ENCODE data around the gene SLC50A1.

Gene SLC50A1

GRCh38 chr1:155172732-155173477 lies 37.3 kb downstream of the SLC50A1 start, which contains the start of gene KRTCAP2:
Gene KRTCAP2, minus strand, starts transcription at chr1:155173304. Its CDS starts 80 bp downstream, at chr1:155173224.
- DNase-seq: no peak

GRCh38 chr1:155173478-155174323 lies 38.0 kb downstream of the SLC50A1 start, which contains the start of gene TRIM46:
Gene TRIM46, plus strand, starts transcription at chr1:155173849. Its CDS starts 118 bp downstream, at chr1:155173967.
- DNase-seq: no peak

- DNase-seq: no peak
Observed at GRCh38 chr1:155174324-155175280, 39.0 kb downstream of the SLC50A1 start.

GRCh38 chr1:155175281-155175926 lies 39.8 kb downstream of the SLC50A1 start:
- DNase-seq: no peak

GRCh38 chr1:155175927-155176371 lies 40.3 kb downstream of the SLC50A1 start:
- DNase-seq: no peak

GRCh38 chr1:155176544-155177071 lies 41.0 kb downstream of the SLC50A1 start:
- no peak for DNase-seq

GRCh38 chr1:155177192-155177917 lies 41.7 kb downstream of the SLC50A1 start:
- DNase-seq: no peak

- DNase-seq: no peak
Observed at GRCh38 chr1:155177918-155178281, 42.2 kb downstream of the SLC50A1 start.

- DNase-seq: no peak
Observed at GRCh38 chr1:155178441-155179111, 42.9 kb downstream of the SLC50A1 start.

- no peak for DNase-seq
Observed at GRCh38 chr1:155179112-155180031, 43.7 kb downstream of the SLC50A1 start.

- DNase-seq: no peak
Observed at GRCh38 chr1:155181371-155182051, 45.9 kb downstream of the SLC50A1 start.

GRCh38 chr1:155182052-155182550 lies 46.4 kb downstream of the SLC50A1 start:
- no peak for DNase-seq

- DNase-seq: no peak
Observed at GRCh38 chr1:155183775-155184221, 48.1 kb downstream of the SLC50A1 start.

GRCh38 chr1:155184351-155184811 lies 48.7 kb downstream of the SLC50A1 start:
- no peak for DNase-seq

GRCh38 chr1:155184835-155185782 lies 49.5 kb downstream of the SLC50A1 start:
- DNase-seq: no peak

GRCh38 chr1:155185783-155186066 lies 50.1 kb downstream of the SLC50A1 start:
- DNase-seq: no peak

GRCh38 chr1:155186067-155186793 lies 50.6 kb downstream of the SLC50A1 start:
- DNase-seq: no peak
